ENCODE measurements around the gene ARID2. TPM values are rescaled to one million over a fixed set of nuclear protein-coding genes. Genes with fewer than 3 reads are reported as not detected.

Gene ARID2
- total and polyA plus RNA-seq, 2 experiments from 2014 or later = 26.5 to 54.9 TPM

GRCh38 chr12:45703942-45704341 is 25.6 kb upstream of the ARID2 start (continued):
- TF ChIP-seq EZH2 (IDR thresholded peaks at IDR 0.05; ENCODE audit: low read depth, unreplicated experiment) (no peak), CTCF (conservative IDR thresholded peaks at IDR 0.05; ENCODE audit: low read depth in 2 of 2) (no peak)

- Mint-ChIP-seq H3K27ac (no peak overlapping the region), H3K27me3 (ENCODE audit: insufficient read depth, low read depth, poor library complexity) (no peaks in the 10 kb centered on the region)
- no peaks in the 10 kb centered on the region for H3K27me3 ChIP-seq (ENCODE audit: insufficient read depth)
- TF ChIP-seq EZH2phosphoT487 (IDR thresholded peaks at IDR 0.05; ENCODE audit: unreplicated experiment) (no peak), CTCF (conservative IDR thresholded peaks at IDR 0.05; ENCODE audit: low read depth in 2 of 2) (no peak), JUNB (IDR thresholded peaks at IDR 0.05; ENCODE audit: unreplicated experiment) (no peak), ZNF462 (CRISPR knock-in tag; IDR thresholded peaks at IDR 0.05) (no peak), ZNF331 (CRISPR knock-in tag; IDR thresholded peaks at IDR 0.05; ENCODE audit: low read depth) (no peak), EZH2 (IDR thresholded peaks at IDR 0.05; ENCODE audit: low read depth, unreplicated experiment) (no peak), ETS1 (IDR thresholded peaks at IDR 0.05) (no peak), ZNF114 (CRISPR knock-in tag; IDR thresholded peaks at IDR 0.05) (no peak), POLR2AphosphoS5 (IDR thresholded peaks at IDR 0.05; ENCODE audit: low read depth) (no peak), NANOG (IDR thresholded peaks at IDR 0.05; ENCODE audit: borderline replicate concordance) (no peak)
These were observed 24.5 kb upstream of the ARID2 start for GRCh38 chr12:45704968-45705367.

More at GRCh38 chr12:45704968-45705367, 24.5 kb upstream of the ARID2 start:
- no peak for DNase-seq (ENCODE audit: low spot score)
- H4K20me1 ChIP-seq (replicated peaks; ENCODE audit: insufficient read depth) = no peaks in the 10 kb centered on the region
- no peak overlapping the region for H3K4me2 ChIP-seq
- peaks cover 18% of the 10 kb centered on the region for H3K4me1 ChIP-seq (ENCODE audit: insufficient read depth)
- H3F3A ChIP-seq (replicated peaks; ENCODE audit: low read depth) = no peaks in the 10 kb centered on the region
- no peak overlapping the region for H3K4me3 ChIP-seq
- peaks cover 7% of the 10 kb centered on the region; the same call in 1 of the 2 replicates for H3K9me2 ChIP-seq (ENCODE audit: insufficient read depth)
- H3K79me2 ChIP-seq (replicated peaks; ENCODE audit: insufficient read depth) = no peaks in the 10 kb centered on the region
- H3K36me3 ChIP-seq (ENCODE audit: insufficient read depth) = no peaks in the 10 kb centered on the region
- no peak overlapping the region for H3K27ac ChIP-seq (ENCODE audit: low read depth)
- Mint-ChIP-seq H3K36me3 (ENCODE audit: low read depth) (no peaks in the 10 kb centered on the region), H3K9me3 (peaks cover 3% of the 10 kb centered on the region; the same call in 1 of the 3 replicates), H3K4me1 (peaks cover 14% of the 10 kb centered on the region; the same call in 2 of the 3 replicates), H3K4me3 (no peak overlapping the region)
- H2AFZ ChIP-seq = no peak overlapping the region
- ATAC-seq = no peak
